ENCODE results near the gene OR4D2. TPM values are rescaled to one million over a fixed set of nuclear protein-coding genes. Genes with fewer than 3 reads are reported as not detected.

OR4D2 gene
- not detected in 2 replicates for total RNA-seq

GRCh38 chr17:58166682-58167081, at the start of gene OR4D2:
Gene OR4D2, plus strand, starts transcription at chr17:58166982. Its CDS starts 2,674 bp downstream, at chr17:58169656.

GRCh38 chr17:58147930-58148434, 18.8 kb upstream of the OR4D2 start, which contains the start of gene OR4D1:
Gene OR4D1, plus strand, starts transcription at chr17:58148384. Its CDS starts 6,770 bp downstream, at chr17:58155154.

GRCh38 chr17:58192612-58193011, 25.8 kb downstream of the OR4D2 start, which contains the start of gene EPX:
Gene EPX, plus strand, starts transcription at chr17:58192726. Its CDS starts 121 bp downstream, at chr17:58192847.

GRCh38 chr17:58219007-58219788, 52.4 kb downstream of the OR4D2 start, which contains the start of gene MKS1:
Gene MKS1, minus strand, starts transcription at chr17:58219255. Its CDS starts 25 bp downstream, at chr17:58219230.

Other genes with a start within 250 kb of the OR4D2 start
- gene CUEDC1, start 211.6 kb upstream of the OR4D2 start, total RNA-seq: 4.8 and 4.9 TPM in 2 replicates
- 22.7 and 23.4 TPM in 2 replicates for gene VEZF1, start 178.7 kb upstream of the OR4D2 start, total RNA-seq
- gene SRSF1, start 159.7 kb upstream of the OR4D2 start, total RNA-seq: 115 and 201 TPM in 2 replicates
- gene DYNLL2, start 83.6 kb upstream of the OR4D2 start, total RNA-seq: 9.8 and 10.6 TPM in 2 replicates
- gene OR4D1, start 18.6 kb upstream of the OR4D2 start, total RNA-seq: not detected in 2 replicates
- gene EPX, start 25.7 kb downstream of the OR4D2 start, total RNA-seq: not detected in 2 replicates
- gene MKS1, start 52.3 kb downstream of the OR4D2 start, total RNA-seq: 11.7 and 11.9 TPM in 2 replicates
- not detected in 2 replicates for gene LPO, start 71.6 kb downstream of the OR4D2 start, total RNA-seq
- gene MPO, start 114.0 kb downstream of the OR4D2 start, total RNA-seq: not detected in 2 replicates
- 0.47 TPM in 1 of 2 replicates, not detected in the other for gene TSPOAP1, start 161.8 kb downstream of the OR4D2 start, total RNA-seq
- gene SUPT4H1, start 185.2 kb downstream of the OR4D2 start, total RNA-seq: 27.1 and 42.4 TPM in 2 replicates